A673 (cell line): ENCODE results near the gene WDR54. TPM values are rescaled to one million over a fixed set of nuclear protein-coding genes. Genes with fewer than 3 reads are reported as not detected.
"Not testable (repeated sequence)": the region's sequence is repeated elsewhere in the genome, so short reads cannot be mapped to it uniquely, and the experiment has no call there.

Experiments used
- BruUV-seq: library from RNA; stranded (reverse); fragments of 400-500 nt; replicated peaks from 2 replicates; lab custom pipeline; 2021; lab: Mats Ljungman, UMichigan
- CTCF ChIA-PET: fragments of 300-600 bp; sonication (Branson Sonifier 250); formaldehyde crosslinking; loops from one replicate; lab custom pipeline; 2022; ENCODE audit warnings: antibody characterized with exemption; lab: Charles Lee
- POLR2A ChIA-PET: fragments of 300-600 bp; sonication (Branson Sonifier 250); formaldehyde crosslinking; loops from one replicate; lab custom pipeline; 2022; ENCODE audit warnings: antibody characterized with exemption; ENCODE audit not compliant: low non-redundant PET; lab: Charles Lee
- DNase-seq: peaks from one replicate; pipeline ENCODE4 v3.0.0-alpha.2; 2015; ENCODE audit warnings: low spot score
- H3K27ac ChIP-seq: fragments of 200-600 bp; sonication (generic); 2 replicates; pipeline ENCODE4 v1.5.1; 2016; ENCODE audit warnings: mixed run types, low read depth, mild to moderate bottlenecking, mixed read lengths, antibody characterized with exemption, low read length; ENCODE audit not compliant: poor library complexity, severe bottlenecking
- H3K27me3 ChIP-seq: fragments of 200-600 bp; sonication (generic); replicated peaks from 2 replicates; pipeline ENCODE4 v1.6.1; 2017; ENCODE audit warnings: mixed run types, low read depth, mild to moderate bottlenecking, mixed read lengths, antibody characterized with exemption, low read length; ENCODE audit not compliant: insufficient read depth, poor library complexity
- H3K36me3 ChIP-seq: fragments of 200-600 bp; sonication (generic); 2 replicates; pipeline ENCODE4 v1.6.1; 2016; ENCODE audit warnings: mixed run types, mild to moderate bottlenecking, mixed read lengths, antibody characterized with exemption, low read length; ENCODE audit not compliant: insufficient read depth, poor library complexity, severe bottlenecking
- H3K4me1 ChIP-seq: fragments of 200-600 bp; sonication (generic); 2 replicates; pipeline ENCODE4 v1.6.1; 2017; ENCODE audit warnings: mixed run types, mild to moderate bottlenecking, mixed read lengths, antibody characterized with exemption, low read length; ENCODE audit not compliant: insufficient read depth, poor library complexity, severe bottlenecking
- H3K4me3 ChIP-seq: fragments of 200-600 bp; sonication (generic); 2 replicates; pipeline ENCODE4 v1.5.1; 2016; ENCODE audit warnings: low read depth, mixed run types, mild to moderate bottlenecking, mixed read lengths, low read length; ENCODE audit not compliant: poor library complexity, severe bottlenecking
- H3K9me3 ChIP-seq: fragments of 200-600 bp; sonication (generic); 2 replicates; pipeline ENCODE4 v1.6.1; 2016; ENCODE audit warnings: mixed run types, low read depth, mild to moderate bottlenecking, mixed read lengths, antibody characterized with exemption, low read length; ENCODE audit not compliant: poor library complexity, severe bottlenecking
- CTCF ChIP-seq: fragments of 300-800, 200-600 bp; sonication (generic); conservative IDR thresholded peaks from 2 replicates; pipeline ENCODE4 v1.5.1; 2017; ENCODE audit warnings: low read depth, mild to moderate bottlenecking, antibody characterized with exemption, low read length, moderate library complexity, mixed read lengths
- EZH2 ChIP-seq: fragments of 200-600 bp; sonication (generic); IDR thresholded peaks from 2 replicates; pipeline ENCODE4 v1.6.1; 2017; ENCODE audit warnings: borderline replicate concordance, low read depth, mild to moderate bottlenecking, mixed read lengths, antibody characterized with exemption, low read length; ENCODE audit not compliant: poor library complexity, severe bottlenecking
- intact Hi-C: fragments of 100-400 bp; cut with micrococcal nuclease; formaldehyde crosslinking; loops from one replicate; pipeline ENCODE4 v1.10.0; 2022; ENCODE audit not compliant: unreplicated experiment
- total RNA-seq: library from RNA; stranded (reverse); gene quantifications from 2 replicates; pipeline ENCODE4 v1.2.3, GENCODE V29; 2021

Gene WDR54
- total RNA-seq, 1 experiment from 2014 or later, result 41.1 TPM

GRCh38 chr2:74441170-74441689 is 19.7 kb downstream of the WDR54 start:
- CTCF ChIA-PET, result no interaction called here
- H3K36me3 ChIP-seq, result no peaks in the 10 kb centered on the region
- peak overlapping the region; percentile 80 for H3K27ac ChIP-seq
- TF ChIP-seq CTCF (no peak), EZH2 (no peak)
- H3K27me3 ChIP-seq, result no peaks in the 10 kb centered on the region
- no peak overlapping the region for H3K4me3 ChIP-seq
- DNase-seq, result no peak
- intact Hi-C loops, result no loop called here
- POLR2A ChIA-PET, result no interaction called here
- no TSS peak for BruUV-seq
- peaks cover 51% of the 10 kb centered on the region for H3K4me1 ChIP-seq
- no peaks in the 10 kb centered on the region for H3K9me3 ChIP-seq

- ChIA-PET CTCF (no interaction called here), POLR2A (no interaction called here)
- Histone ChIP-seq H3K36me3 (no peaks in the 10 kb centered on the region), H3K27ac (peak within 1 kb of the TSS; percentile 80), H3K4me3 (peak within 1 kb of the TSS; percentile 65), H3K27me3 (no peaks in the 10 kb centered on the region), H3K9me3 (no peaks in the 10 kb centered on the region), H3K4me1 (peaks cover 47% of the 10 kb centered on the region)
- no peak for TF ChIP-seq CTCF
- no peak for TF ChIP-seq EZH2
- no TSS peak for BruUV-seq
- DNase-seq, result no peak
- intact Hi-C loops, result no loop called here
Observed at GRCh38 chr2:74441690-74442482, 20.4 kb downstream of the WDR54 start, which contains the start of gene RTKN. Gene RTKN, minus strand, starts transcription at chr2:74441937. Its CDS starts 121 bp downstream, at chr2:74441816.

- H3K36me3 ChIP-seq, H3K9me3 ChIP-seq, H3K27me3 ChIP-seq, CTCF ChIA-PET, H3K4me3 ChIP-seq, DNase-seq, intact Hi-C loops, POLR2A ChIA-PET, H3K27ac ChIP-seq, BruUV-seq: not testable (repeated sequence)
- H3K4me1 ChIP-seq, result peaks cover 39% of the 10 kb centered on the region
Observed at GRCh38 chr2:74442483-74443297, 21.2 kb downstream of the WDR54 start.
